Suprapubic skin (tissue), 4 donors: ENCODE measurements around the gene IGSF11. TPM values are rescaled to one million over a fixed set of nuclear protein-coding genes. Genes with fewer than 3 reads are reported as not detected.
"Not testable (repeated sequence)": the region's sequence is repeated elsewhere in the genome, so short reads cannot be mapped to it uniquely, and the experiment has no call there.

ENCODE experiments used
- DNase-seq, 2 donors: peaks; one replicate each; pipeline ENCODE4 v3.0.0-alpha.2; 2019; ENCODE audit warnings: low spot score in 2 of 2
- H3K27ac ChIP-seq: fragments of 200-600 bp; sonication (generic); one replicate; pipeline ENCODE4 v1.5.1; 2019
- H3K27me3 ChIP-seq: fragments of 200-600 bp; sonication (generic); one replicate; pipeline ENCODE4 v1.5.1; 2019
- H3K36me3 ChIP-seq: fragments of 200-600 bp; sonication (generic); one replicate; pipeline ENCODE4 v1.5.1; 2019
- H3K4me1 ChIP-seq: fragments of 200-600 bp; sonication (generic); one replicate; pipeline ENCODE4 v1.5.1; 2019
- H3K4me3 ChIP-seq: fragments of 200-600 bp; sonication (generic); one replicate; pipeline ENCODE4 v1.5.1; 2019; ENCODE audit warnings: mild to moderate bottlenecking
- H3K9me3 ChIP-seq: fragments of 200-600 bp; sonication (generic); one replicate; pipeline ENCODE4 v1.5.1; 2019
- CTCF ChIP-seq, 2 donors: fragments of 200-600 bp in 1 of 2; fragments of 450-650 bp in 1 of 2; sonication (generic) in 1 of 2; IDR thresholded peaks; one replicate each; pipeline ENCODE4 v1.5.1; 2016 to 2019; ENCODE audit warnings: antibody characterized with exemption in 2 of 2, mild to moderate bottlenecking in 1 of 2, moderate library complexity in 1 of 2
- EP300 ChIP-seq: sonication (generic); formaldehyde crosslinking; IDR thresholded peaks from one replicate; pipeline ENCODE4 v1.6.1; 2017; ENCODE audit warnings: antibody characterized with exemption
- POLR2A ChIP-seq, 2 donors: fragments of 450-650 bp; IDR thresholded peaks; one replicate each; pipeline ENCODE4 v1.6.1; 2017; ENCODE audit warnings: antibody characterized with exemption in 2 of 2, mild to moderate bottlenecking in 2 of 2, moderate library complexity in 2 of 2
- POLR2AphosphoS5 ChIP-seq, 3 donors: sonication (generic); formaldehyde crosslinking; IDR thresholded peaks; one replicate each; pipeline ENCODE4 v1.6.1; 2017; ENCODE audit warnings: antibody characterized with exemption in 3 of 3
- WGBS: methylation state at CpG from one replicate; pipeline ENCODE4 v1.1.5; 2018; 5-methylcytosine and 5-hydroxymethylcytosine counted together
- total RNA-seq, 4 donors: library from RNA; depleted of rRNA; stranded (reverse); fragments of >200 nt; gene quantifications; one replicate each; pipeline ENCODE4 v1.1.0, GENCODE V29; 2016

Gene IGSF11
- total RNA-seq, 4 donors from 2014 or later: 1.9 to 9.6 (median 2.0) TPM

GRCh38 chr3:118981494-118982134, 53.0 kb downstream of the IGSF11 start:
- Histone ChIP-seq H3K36me3 (no peaks in the 10 kb centered on the region), H3K4me3 (no peak overlapping the region), H3K9me3 (no peaks in the 10 kb centered on the region), H3K4me1 (no peaks in the 10 kb centered on the region), H3K27me3 (no peaks in the 10 kb centered on the region), H3K27ac (no peak overlapping the region)
- TF ChIP-seq CTCF (IDR thresholded peaks at IDR 0.05) (no peak), POLR2AphosphoS5 (IDR thresholded peaks at IDR 0.05) (no peak), EP300 (no peak), POLR2A (IDR thresholded peaks at IDR 0.05) (no peak)
- 72% methylated on average over 6 of the region's 6 CpGs for WGBS
- no peak for DNase-seq

- H3K4me3 ChIP-seq: no peak overlapping the region
- no peaks in the 10 kb centered on the region for H3K9me3 ChIP-seq
- no peaks in the 10 kb centered on the region for H3K4me1 ChIP-seq
- no peak overlapping the region for H3K27ac ChIP-seq
- DNase-seq: no peak
- WGBS: 86% methylated on average over 2 of the region's 2 CpGs
- H3K36me3 ChIP-seq: no peaks in the 10 kb centered on the region
- no peaks in the 10 kb centered on the region for H3K27me3 ChIP-seq
- TF ChIP-seq CTCF (IDR thresholded peaks at IDR 0.05) (no peak), EP300 (no peak), POLR2AphosphoS5 (IDR thresholded peaks at IDR 0.05) (no peak), POLR2A (IDR thresholded peaks at IDR 0.05) (no peak)
Observed at GRCh38 chr3:118980832-118981231, 53.8 kb downstream of the IGSF11 start.

GRCh38 chr3:118978393-118978758, 56.3 kb downstream of the IGSF11 start:
- H3K4me3 ChIP-seq: no peak overlapping the region
- H3K4me1 ChIP-seq: no peaks in the 10 kb centered on the region
- WGBS: 86% methylated on average over 4 of the region's 5 CpGs
- H3K27ac ChIP-seq: no peak overlapping the region
- no peak for DNase-seq
- H3K36me3 ChIP-seq: no peaks in the 10 kb centered on the region
- no peak for TF ChIP-seq CTCF (IDR thresholded peaks at IDR 0.05)
- no peak for TF ChIP-seq POLR2A (IDR thresholded peaks at IDR 0.05)
- no peak for TF ChIP-seq POLR2AphosphoS5 (IDR thresholded peaks at IDR 0.05)
- TF ChIP-seq EP300: no peak
- H3K9me3 ChIP-seq: no peaks in the 10 kb centered on the region
- no peaks in the 10 kb centered on the region for H3K27me3 ChIP-seq

- Histone ChIP-seq H3K4me1 (no peaks in the 10 kb centered on the region), H3K27ac (no peak overlapping the region), H3K27me3 (no peaks in the 10 kb centered on the region), H3K36me3 (no peaks in the 10 kb centered on the region), H3K9me3 (no peaks in the 10 kb centered on the region), H3K4me3 (no peak overlapping the region)
- DNase-seq: no peak
- WGBS: 96% methylated on average over 4 of the region's 8 CpGs
- TF ChIP-seq EP300 (no peak), POLR2A (IDR thresholded peaks at IDR 0.05) (no peak), POLR2AphosphoS5 (IDR thresholded peaks at IDR 0.05) (no peak), CTCF (IDR thresholded peaks at IDR 0.05) (no peak)
Observed at GRCh38 chr3:118977671-118978392, 56.8 kb downstream of the IGSF11 start.

GRCh38 chr3:118977118-118977517, 57.5 kb downstream of the IGSF11 start:
- DNase-seq: no peak
- Histone ChIP-seq H3K27me3 (no peaks in the 10 kb centered on the region), H3K4me1 (no peaks in the 10 kb centered on the region), H3K4me3 (no peak overlapping the region), H3K36me3 (no peaks in the 10 kb centered on the region), H3K27ac (no peak overlapping the region), H3K9me3 (no peaks in the 10 kb centered on the region)
- no peak for TF ChIP-seq POLR2A (IDR thresholded peaks at IDR 0.05)
- no peak for TF ChIP-seq EP300
- TF ChIP-seq POLR2AphosphoS5 (IDR thresholded peaks at IDR 0.05): no peak
- no peak for TF ChIP-seq CTCF (IDR thresholded peaks at IDR 0.05)

- H3K9me3 ChIP-seq, DNase-seq, H3K4me3 ChIP-seq, H3K36me3 ChIP-seq, H3K27ac ChIP-seq, H3K4me1 ChIP-seq, H3K27me3 ChIP-seq: not testable (repeated sequence)
- 85% methylated on average over 1 of the region's 1 CpG for WGBS
Observed at GRCh38 chr3:118975476-118975875, 59.2 kb downstream of the IGSF11 start.
